Osteoblast (primary cell): ENCODE data around the gene LRRFIP1. TPM values are rescaled to one million over a fixed set of nuclear protein-coding genes. Genes with fewer than 3 reads are reported as not detected.

ENCODE experiments used
- DNase-seq: peaks from one replicate; pipeline ENCODE4 v3.0.0; 2011; ENCODE audit warnings: low spot score, mixed read lengths; ENCODE audit not compliant: insufficient read length; ENCODE audit errors: missing footprints
- H2AFZ ChIP-seq: 2 replicates; pipeline ENCODE4 v1.6.0; 2011; ENCODE audit warnings: mild to moderate bottlenecking, low read length
- H3K27ac ChIP-seq: 2 replicates; pipeline ENCODE4 v1.5.1; 2011; ENCODE audit warnings: mild to moderate bottlenecking, low read depth, low read length, moderate library complexity
- H3K27me3 ChIP-seq: 2 replicates; pipeline ENCODE4 v1.6.0; 2012; ENCODE audit warnings: mild to moderate bottlenecking, control low read depth, inconsistent platforms, low read length, moderate library complexity; ENCODE audit not compliant: insufficient read depth
- H3K36me3 ChIP-seq: 2 replicates; pipeline ENCODE4 v1.5.1; 2011; ENCODE audit warnings: mild to moderate bottlenecking, low read length, control low read depth, moderate library complexity; ENCODE audit not compliant: insufficient read depth
- H3K4me1 ChIP-seq: 2 replicates; pipeline ENCODE4 v1.5.1; 2011; ENCODE audit warnings: mild to moderate bottlenecking, low read length, control low read depth, moderate library complexity; ENCODE audit not compliant: insufficient read depth
- H3K4me2 ChIP-seq: 2 replicates; pipeline ENCODE4 v1.6.0; 2011; ENCODE audit warnings: mild to moderate bottlenecking, low read length; ENCODE audit not compliant: insufficient read depth
- H3K4me3 ChIP-seq: fragments of 200-600 bp; sonication (generic); 3 replicates; pipeline ENCODE4 v1.5.1; 2012; ENCODE audit warnings: mild to moderate bottlenecking, low read length, inconsistent platforms; ENCODE audit not compliant: insufficient read depth
- H3K79me2 ChIP-seq: 2 replicates; pipeline ENCODE4 v1.6.0; 2012; ENCODE audit warnings: mild to moderate bottlenecking, low read length, control low read depth, inconsistent platforms; ENCODE audit not compliant: insufficient read depth
- H3K9me3 ChIP-seq: 2 replicates; pipeline ENCODE4 v1.5.1; 2011; ENCODE audit warnings: low read depth, low read length, control low read depth
- H4K20me1 ChIP-seq: 2 replicates; pipeline ENCODE4 v1.6.0; 2012; ENCODE audit warnings: mild to moderate bottlenecking, low read length, control low read depth; ENCODE audit not compliant: insufficient read depth
- CTCF ChIP-seq: IDR thresholded peaks from 2 replicates; pipeline ENCODE4 v1.5.1; 2011; ENCODE audit warnings: mild to moderate bottlenecking, low read depth, low read length, moderate library complexity; ENCODE audit errors: extremely low read depth
- total RNA-seq: library from RNA; depleted of rRNA; stranded (reverse); fragments of >200 nt; gene quantifications from 2 replicates; pipeline ENCODE4 v1.2.3, GENCODE V29; 2012

Gene LRRFIP1
- total RNA-seq, 1 donor, result 51.8 TPM

GRCh38 chr2:237738255-237738654 is 110.9 kb downstream of the LRRFIP1 start:
- TF ChIP-seq CTCF, result no peak
- no peaks in the 10 kb centered on the region for H3K9me3 ChIP-seq
- no peaks in the 10 kb centered on the region for H4K20me1 ChIP-seq
- DNase-seq, result no peak
- peaks cover 46% of the 10 kb centered on the region for H3K79me2 ChIP-seq
- H3K36me3 ChIP-seq, result peaks cover 10% of the 10 kb centered on the region
- H3K27ac ChIP-seq, result no peak overlapping the region
- H3K4me1 ChIP-seq, result peaks cover under 1% of the 10 kb centered on the region
- no peak overlapping the region for H2AFZ ChIP-seq
- H3K4me3 ChIP-seq, result no peak overlapping the region
- H3K27me3 ChIP-seq, result no peaks in the 10 kb centered on the region
- no peak overlapping the region for H3K4me2 ChIP-seq

GRCh38 chr2:237739101-237739500 is 111.7 kb downstream of the LRRFIP1 start:
- H3K79me2 ChIP-seq, result peaks cover 41% of the 10 kb centered on the region

GRCh38 chr2:237742191-237742590 is 114.8 kb downstream of the LRRFIP1 start:
- Histone ChIP-seq H3K36me3 (peaks cover 2% of the 10 kb centered on the region), H3K4me2 (no peak overlapping the region), H3K27me3 (no peaks in the 10 kb centered on the region), H3K4me1 (peaks cover 10% of the 10 kb centered on the region), H2AFZ (no peak overlapping the region), H3K4me3 (no peak overlapping the region), H3K9me3 (no peaks in the 10 kb centered on the region), H3K79me2 (peaks cover 39% of the 10 kb centered on the region), H4K20me1 (peaks cover 8% of the 10 kb centered on the region), H3K27ac (no peak overlapping the region)
- DNase-seq, result no peak
- no peak for TF ChIP-seq CTCF

More at GRCh38 chr2:237739101-237739500, 111.7 kb downstream of the LRRFIP1 start:
- Histone ChIP-seq H3K27ac (peak overlapping the region; percentile 23), H3K4me1 (peaks cover 7% of the 10 kb centered on the region), H4K20me1 (peaks cover under 1% of the 10 kb centered on the region), H3K9me3 (no peaks in the 10 kb centered on the region), H3K4me2 (peak overlapping the region; percentile 15), H2AFZ (no peak overlapping the region), H3K4me3 (no peak overlapping the region), H3K36me3 (peaks cover 10% of the 10 kb centered on the region), H3K27me3 (no peaks in the 10 kb centered on the region)
- TF ChIP-seq CTCF, result no peak
- DNase-seq, result no peak

GRCh38 chr2:237742614-237743013 is 115.2 kb downstream of the LRRFIP1 start:
- TF ChIP-seq CTCF, result no peak
- Histone ChIP-seq H3K9me3 (no peaks in the 10 kb centered on the region), H3K4me2 (no peak overlapping the region), H3K4me3 (no peak overlapping the region), H3K4me1 (peaks cover 10% of the 10 kb centered on the region), H3K27me3 (no peaks in the 10 kb centered on the region), H3K27ac (no peak overlapping the region), H4K20me1 (peaks cover 8% of the 10 kb centered on the region), H3K79me2 (peaks cover 42% of the 10 kb centered on the region), H2AFZ (no peak overlapping the region), H3K36me3 (peaks cover 6% of the 10 kb centered on the region)
- DNase-seq, result no peak
